ENCODE data around the gene CST4. TPM values are rescaled to one million over a fixed set of nuclear protein-coding genes. Genes with fewer than 3 reads are reported as not detected.
"Not testable (repeated sequence)": the region's sequence is repeated elsewhere in the genome, so short reads cannot be mapped to it uniquely, and the experiment has no call there.

Gene CST4
- total RNA-seq, 1 donor from 2014 or later: not detected

DNA sequence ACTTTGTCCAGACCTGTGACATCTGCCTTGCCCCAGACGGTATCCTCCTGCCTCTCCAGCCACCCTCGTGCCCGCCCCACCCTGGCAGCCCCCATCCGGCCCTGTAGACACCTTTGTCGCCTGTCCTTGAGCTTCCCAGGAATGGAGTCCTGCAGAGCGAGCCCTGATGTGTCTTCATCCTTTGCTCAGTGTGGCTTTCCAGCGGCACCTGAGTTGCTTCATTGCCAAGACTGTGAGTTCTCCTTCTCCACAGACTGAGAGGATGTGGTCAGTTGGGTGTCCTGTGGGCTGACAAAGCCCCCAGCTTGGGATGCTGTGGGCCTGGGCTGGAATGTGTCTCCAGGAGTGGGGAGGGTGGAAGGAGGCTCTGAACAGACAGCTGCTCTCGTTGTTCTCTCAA is 1.7 kb upstream of the CST4 start:
- DNase-seq (ENCODE audit: low spot score, unreplicated experiment): no peak
- TF ChIP-seq, protein P1, sequence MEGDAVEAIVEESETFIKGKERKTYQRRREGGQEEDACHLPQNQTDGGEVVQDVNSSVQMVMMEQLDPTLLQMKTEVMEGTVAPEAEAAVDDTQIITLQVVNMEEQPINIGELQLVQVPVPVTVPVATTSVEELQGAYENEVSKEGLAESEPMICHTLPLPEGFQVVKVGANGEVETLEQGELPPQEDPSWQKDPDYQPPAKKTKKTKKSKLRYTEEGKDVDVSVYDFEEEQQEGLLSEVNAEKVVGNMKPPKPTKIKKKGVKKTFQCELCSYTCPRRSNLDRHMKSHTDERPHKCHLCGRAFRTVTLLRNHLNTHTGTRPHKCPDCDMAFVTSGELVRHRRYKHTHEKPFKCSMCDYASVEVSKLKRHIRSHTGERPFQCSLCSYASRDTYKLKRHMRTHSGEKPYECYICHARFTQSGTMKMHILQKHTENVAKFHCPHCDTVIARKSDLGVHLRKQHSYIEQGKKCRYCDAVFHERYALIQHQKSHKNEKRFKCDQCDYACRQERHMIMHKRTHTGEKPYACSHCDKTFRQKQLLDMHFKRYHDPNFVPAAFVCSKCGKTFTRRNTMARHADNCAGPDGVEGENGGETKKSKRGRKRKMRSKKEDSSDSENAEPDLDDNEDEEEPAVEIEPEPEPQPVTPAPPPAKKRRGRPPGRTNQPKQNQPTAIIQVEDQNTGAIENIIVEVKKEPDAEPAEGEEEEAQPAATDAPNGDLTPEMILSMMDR (IDR thresholded peaks at IDR 0.05; ENCODE audit: unreplicated experiment): no peak
- Mint-ChIP-seq H3K36me3 (ENCODE audit: insufficient read depth) (no peaks in the 10 kb centered on the region), H3K9me3 (ENCODE audit: low read depth) (no peaks in the 10 kb centered on the region), H3K4me1 (ENCODE audit: low read depth) (peaks cover 26% of the 10 kb centered on the region), H3K27ac (no peak overlapping the region), H3K27me3 (peaks cover 18% of the 10 kb centered on the region), H3K4me3 (ENCODE audit: low read depth) (no peak overlapping the region)

DNA sequence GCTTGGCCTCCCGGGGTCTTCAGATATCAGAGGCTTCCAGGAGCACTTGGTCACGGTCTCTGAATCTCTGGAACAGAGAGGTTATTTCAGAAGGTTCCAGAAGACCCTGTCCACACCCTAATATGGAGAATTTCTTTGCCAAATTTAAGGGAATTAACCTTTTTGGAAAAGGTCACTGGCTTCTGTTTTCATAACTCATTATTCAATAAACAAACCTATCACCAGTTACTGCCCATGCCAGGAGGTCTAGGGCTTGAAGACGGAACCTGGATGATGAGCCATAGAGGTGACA is 507 bp upstream of the CST4 start:
- H3K27ac Mint-ChIP-seq: no peak overlapping the region
- no peaks in the 10 kb centered on the region for H3K9me3 Mint-ChIP-seq (ENCODE audit: low read depth)
- H3K4me1 Mint-ChIP-seq (ENCODE audit: low read depth): peaks cover 13% of the 10 kb centered on the region
- TF ChIP-seq, protein P1 (IDR thresholded peaks at IDR 0.05; ENCODE audit: unreplicated experiment): no peak
- H3K36me3 Mint-ChIP-seq (ENCODE audit: insufficient read depth): no peaks in the 10 kb centered on the region
- peaks cover 23% of the 10 kb centered on the region for H3K27me3 Mint-ChIP-seq
- no peak for DNase-seq (ENCODE audit: low spot score, unreplicated experiment)
- H3K4me3 Mint-ChIP-seq (ENCODE audit: low read depth): no peak overlapping the region

DNA sequence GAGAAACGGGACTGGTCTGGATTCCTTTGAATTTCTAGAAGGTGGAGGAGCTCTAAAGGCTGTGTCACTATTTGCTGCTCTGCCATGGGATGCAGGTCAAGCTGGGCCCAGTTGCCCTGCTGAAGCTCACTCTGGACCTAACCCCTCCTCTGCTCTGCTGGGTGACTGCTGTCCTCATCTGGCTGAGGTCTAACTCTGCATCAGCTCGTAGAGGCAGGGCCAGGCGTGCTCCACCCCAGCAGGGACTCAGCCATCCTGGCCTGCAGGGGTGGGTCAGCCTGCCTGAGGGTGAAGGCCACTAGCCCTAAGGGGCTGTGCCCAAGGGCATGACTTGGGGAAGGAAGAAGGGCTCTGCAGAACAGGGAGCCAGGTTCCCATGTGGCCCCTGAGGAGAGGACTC is 852 bp downstream of the CST4 start:
- H3K9me3 Mint-ChIP-seq (ENCODE audit: low read depth): no peaks in the 10 kb centered on the region
- TF ChIP-seq, protein P1 (IDR thresholded peaks at IDR 0.05; ENCODE audit: unreplicated experiment): no peak
- H3K27me3 Mint-ChIP-seq: peaks cover 19% of the 10 kb centered on the region
- H3K4me1 Mint-ChIP-seq (ENCODE audit: low read depth): peaks cover 3% of the 10 kb centered on the region
- no peak overlapping the region for H3K4me3 Mint-ChIP-seq (ENCODE audit: low read depth)
- no peak for DNase-seq (ENCODE audit: low spot score, unreplicated experiment)
- H3K27ac Mint-ChIP-seq: no peak overlapping the region
- H3K36me3 Mint-ChIP-seq (ENCODE audit: insufficient read depth): no peaks in the 10 kb centered on the region

DNA sequence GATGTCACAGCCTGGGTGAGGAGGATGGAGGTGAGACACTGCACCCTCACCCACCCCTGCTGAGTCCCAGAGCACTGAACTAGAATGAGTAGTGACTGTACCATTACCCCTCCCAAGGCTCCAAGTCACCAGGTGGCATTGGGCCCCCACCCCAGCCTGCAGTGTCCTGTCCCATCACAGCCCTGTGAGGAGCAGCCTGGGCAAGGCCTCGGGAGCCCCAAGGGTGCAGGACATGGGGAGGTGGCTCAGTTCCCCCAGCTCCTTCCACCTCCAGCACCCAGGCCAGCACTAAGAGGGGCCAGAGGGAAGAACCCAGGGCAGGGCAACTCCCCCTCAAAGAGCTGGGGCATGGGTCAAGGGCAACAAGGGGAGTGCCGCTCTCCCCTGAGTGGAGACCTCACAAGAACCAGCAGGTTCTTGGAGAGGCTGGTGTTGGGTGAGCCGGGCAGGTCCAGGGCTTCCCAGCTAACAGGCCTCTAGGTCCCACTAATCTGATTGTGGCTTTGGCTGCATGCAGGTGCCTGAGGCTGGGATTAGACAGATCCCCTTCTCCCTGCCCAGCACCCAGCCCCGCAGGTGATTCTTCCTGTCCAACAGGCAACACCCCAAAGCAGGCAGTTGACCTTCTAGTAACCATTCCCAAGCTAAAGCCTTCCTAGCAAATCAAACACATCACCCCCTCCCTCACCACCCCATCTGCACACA is 2.6 kb downstream of the CST4 start:
- TF ChIP-seq, protein P1 (IDR thresholded peaks at IDR 0.05; ENCODE audit: unreplicated experiment): no peak
- Mint-ChIP-seq H3K36me3 (ENCODE audit: insufficient read depth) (no peaks in the 10 kb centered on the region), H3K4me1 (ENCODE audit: low read depth) (no peaks in the 10 kb centered on the region), H3K9me3 (ENCODE audit: low read depth) (no peaks in the 10 kb centered on the region), H3K27me3 (peaks cover 15% of the 10 kb centered on the region), H3K27ac (no peak overlapping the region), H3K4me3 (ENCODE audit: low read depth) (no peak overlapping the region)
- no peak for DNase-seq (ENCODE audit: low spot score, unreplicated experiment)

DNA sequence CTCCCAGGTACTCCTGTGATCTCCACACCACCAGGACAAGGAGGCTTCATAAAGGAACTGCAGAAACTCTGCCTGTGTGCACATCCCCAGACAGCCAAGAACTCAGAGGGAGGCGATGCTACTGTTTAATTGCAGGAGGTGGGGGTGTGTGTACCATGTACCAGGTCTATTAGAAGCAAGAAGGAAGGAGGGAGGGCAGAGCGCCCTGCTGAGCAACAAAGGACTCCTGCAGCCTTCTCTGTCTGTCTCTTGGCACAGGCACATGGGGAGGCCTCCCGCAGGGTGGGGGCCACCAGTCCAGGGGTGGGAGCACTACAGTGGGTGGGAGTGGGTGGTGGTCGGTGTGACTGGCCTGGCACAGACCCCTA is 3.3 kb downstream of the CST4 start:
- peaks cover 15% of the 10 kb centered on the region for H3K27me3 Mint-ChIP-seq
- H3K27ac Mint-ChIP-seq; H3K4me1 Mint-ChIP-seq (ENCODE audit: low read depth); H3K9me3 Mint-ChIP-seq (ENCODE audit: low read depth); H3K4me3 Mint-ChIP-seq (ENCODE audit: low read depth); DNase-seq (ENCODE audit: low spot score, unreplicated experiment); H3K36me3 Mint-ChIP-seq (ENCODE audit: insufficient read depth): not testable (repeated sequence)

DNA sequence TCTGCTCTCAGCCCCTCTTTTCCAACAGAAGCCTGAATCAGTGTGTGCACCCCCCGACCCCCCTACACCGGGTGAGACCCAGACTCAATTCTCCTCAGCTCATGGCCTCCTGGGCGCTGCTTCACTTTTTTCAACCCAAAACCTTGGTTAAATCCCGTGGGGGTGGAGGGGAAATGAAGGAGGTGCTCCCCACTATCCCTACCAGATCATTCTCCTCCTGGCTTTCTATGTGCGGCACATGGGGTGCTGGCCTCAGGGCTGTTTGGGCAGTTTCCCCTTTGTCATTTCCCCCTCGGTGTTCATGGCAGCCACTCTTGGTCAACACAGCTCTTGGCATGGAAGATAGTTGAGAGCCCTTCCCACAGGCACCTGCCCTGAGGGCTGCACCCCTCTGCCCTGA is 4.6 kb downstream of the CST4 start:
- Mint-ChIP-seq H3K27ac (no peak overlapping the region), H3K27me3 (peaks cover 18% of the 10 kb centered on the region), H3K4me3 (ENCODE audit: low read depth) (no peak overlapping the region), H3K9me3 (ENCODE audit: low read depth) (no peaks in the 10 kb centered on the region), H3K4me1 (ENCODE audit: low read depth) (no peaks in the 10 kb centered on the region), H3K36me3 (ENCODE audit: insufficient read depth) (no peaks in the 10 kb centered on the region)
- TF ChIP-seq, protein P1 (IDR thresholded peaks at IDR 0.05; ENCODE audit: unreplicated experiment): no peak
- DNase-seq (ENCODE audit: low spot score, unreplicated experiment): no peak
